Left kidney (tissue), 2 donors: ENCODE results near the gene CST7. TPM values are rescaled to one million over a fixed set of nuclear protein-coding genes. Genes with fewer than 3 reads are reported as not detected.
"Not testable (repeated sequence)": the region's sequence is repeated elsewhere in the genome, so short reads cannot be mapped to it uniquely, and the experiment has no call there.

Experiments used
- DNase-seq: peaks from one replicate; pipeline ENCODE4 v3.0.0-alpha.2; 2013
- polyA plus RNA-seq: library from polyadenylated mRNA; unstranded; fragments of 120-200 nt; gene quantifications from one replicate; pipeline ENCODE4 v1.2.1, GENCODE V29; 2013; ENCODE audit not compliant: insufficient read length

Gene CST7
- polyA plus RNA-seq, 1 donor: 0.30 TPM

- peak; percentile 51 for DNase-seq
These were observed 19.0 kb upstream of the CST7 start for GRCh38 chr20:24929867-24930723.

DNA sequence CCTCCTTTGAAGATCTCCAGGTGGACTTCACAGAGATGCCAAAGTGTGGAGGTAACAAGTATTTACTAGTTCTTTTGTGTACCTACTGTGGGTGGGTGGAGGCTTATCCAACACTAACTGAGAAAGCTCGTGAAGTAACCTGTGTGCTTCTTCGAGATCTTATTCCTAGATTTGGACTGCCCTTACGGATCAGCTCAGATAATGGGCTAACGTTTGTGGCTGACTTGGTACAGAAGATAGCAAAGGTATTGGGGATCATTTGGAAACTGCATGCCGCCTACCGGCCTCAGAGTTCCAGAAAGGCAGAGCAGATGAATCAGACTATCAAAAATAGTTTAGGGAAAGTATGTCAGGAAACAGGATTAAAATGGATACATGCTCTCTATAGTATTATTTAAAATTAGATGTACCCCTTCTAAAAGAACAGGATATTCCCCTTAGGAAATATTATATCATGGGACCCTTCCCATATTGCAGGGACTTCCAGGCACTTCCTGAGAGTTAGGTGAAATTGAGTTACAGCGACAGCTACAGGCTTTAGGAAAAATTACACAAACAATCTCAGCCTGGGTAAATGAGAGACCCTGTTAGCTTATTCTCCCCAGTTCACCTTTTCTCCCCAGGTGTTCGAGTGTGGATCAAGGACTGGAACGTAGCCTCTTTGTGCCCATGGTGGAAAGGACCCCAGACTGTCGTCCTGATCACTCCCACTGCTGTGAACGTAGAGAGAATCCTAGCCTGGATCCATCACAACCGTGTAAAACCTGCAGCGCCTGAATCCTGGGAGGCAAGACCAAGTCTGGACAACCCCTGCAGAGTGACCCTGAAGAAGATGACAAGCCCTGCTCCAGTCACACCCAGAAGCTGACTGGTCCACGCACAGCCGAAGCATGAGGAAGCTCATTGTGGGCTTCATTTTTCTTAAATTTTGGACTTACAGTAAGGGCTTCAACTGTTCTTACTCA lies 18.1 kb upstream of the CST7 start:
- DNase-seq: not testable (repeated sequence)

DNA sequence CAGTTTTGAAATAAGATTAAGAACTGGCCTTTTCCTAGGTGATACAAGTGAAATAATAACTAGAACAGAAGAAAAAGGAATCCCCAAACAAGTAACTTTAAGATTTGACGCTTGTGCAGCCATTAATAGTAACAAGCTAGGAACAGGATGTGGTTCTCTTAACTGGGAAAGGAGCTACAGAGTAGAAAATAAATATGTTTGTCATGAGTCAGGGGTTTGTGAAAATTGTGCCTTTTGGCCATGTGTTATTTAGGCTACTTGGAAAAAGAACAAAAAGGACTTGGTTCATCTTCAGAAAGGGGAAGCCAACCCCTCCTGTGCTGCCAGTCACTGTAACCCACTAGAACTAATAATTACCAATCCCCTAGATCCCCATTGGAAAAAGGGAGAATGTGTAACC lies 17.2 kb upstream of the CST7 start:
- not testable (repeated sequence) for DNase-seq

- no peak for DNase-seq
These were observed 15.7 kb upstream of the CST7 start for GRCh38 chr20:24933266-24933908.

GRCh38 chr20:24934101-24934661 lies 14.9 kb upstream of the CST7 start:
- no peak for DNase-seq

DNA sequence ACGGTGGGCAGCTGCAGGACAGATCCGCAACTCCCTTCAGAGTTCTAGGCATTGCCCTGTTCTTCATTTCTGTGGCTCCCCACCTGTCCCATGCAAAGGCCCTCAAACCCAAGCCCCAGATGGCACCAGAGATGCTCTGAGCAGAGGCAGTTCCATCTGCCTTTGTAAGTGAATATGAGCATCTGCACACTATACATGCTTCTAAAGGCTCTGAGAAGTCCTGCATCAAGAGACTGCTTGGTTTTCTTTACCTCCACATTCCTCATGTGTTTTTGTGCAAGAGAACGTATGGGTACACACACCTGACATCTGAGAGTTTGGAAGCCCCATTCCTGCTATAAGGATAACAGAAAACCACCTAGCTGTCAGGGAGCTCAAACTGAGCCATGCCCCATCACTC lies 14.4 kb upstream of the CST7 start:
- DNase-seq: no peak

DNA sequence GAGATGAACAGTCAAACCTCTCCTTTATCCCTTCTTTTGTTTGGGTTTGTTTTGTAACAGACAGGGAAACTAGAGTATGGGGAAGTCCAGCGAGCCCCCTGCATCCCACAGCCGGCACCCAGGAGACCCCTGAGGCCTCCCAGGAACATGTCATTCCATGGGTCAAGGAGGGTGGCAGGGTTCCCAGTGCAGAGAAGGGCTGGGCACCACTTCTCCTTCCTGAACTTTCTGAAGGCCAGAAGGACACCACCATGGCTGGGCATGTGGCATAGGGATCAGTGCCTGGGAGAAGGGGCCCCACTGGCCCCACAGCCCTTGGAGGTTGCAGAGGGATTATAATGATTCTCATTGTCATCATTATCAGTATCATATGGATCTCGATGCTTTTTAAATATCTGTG lies 13.9 kb upstream of the CST7 start:
- no peak for DNase-seq

- no peak for DNase-seq
These were observed 13.1 kb upstream of the CST7 start for GRCh38 chr20:24935766-24936525.

DNA sequence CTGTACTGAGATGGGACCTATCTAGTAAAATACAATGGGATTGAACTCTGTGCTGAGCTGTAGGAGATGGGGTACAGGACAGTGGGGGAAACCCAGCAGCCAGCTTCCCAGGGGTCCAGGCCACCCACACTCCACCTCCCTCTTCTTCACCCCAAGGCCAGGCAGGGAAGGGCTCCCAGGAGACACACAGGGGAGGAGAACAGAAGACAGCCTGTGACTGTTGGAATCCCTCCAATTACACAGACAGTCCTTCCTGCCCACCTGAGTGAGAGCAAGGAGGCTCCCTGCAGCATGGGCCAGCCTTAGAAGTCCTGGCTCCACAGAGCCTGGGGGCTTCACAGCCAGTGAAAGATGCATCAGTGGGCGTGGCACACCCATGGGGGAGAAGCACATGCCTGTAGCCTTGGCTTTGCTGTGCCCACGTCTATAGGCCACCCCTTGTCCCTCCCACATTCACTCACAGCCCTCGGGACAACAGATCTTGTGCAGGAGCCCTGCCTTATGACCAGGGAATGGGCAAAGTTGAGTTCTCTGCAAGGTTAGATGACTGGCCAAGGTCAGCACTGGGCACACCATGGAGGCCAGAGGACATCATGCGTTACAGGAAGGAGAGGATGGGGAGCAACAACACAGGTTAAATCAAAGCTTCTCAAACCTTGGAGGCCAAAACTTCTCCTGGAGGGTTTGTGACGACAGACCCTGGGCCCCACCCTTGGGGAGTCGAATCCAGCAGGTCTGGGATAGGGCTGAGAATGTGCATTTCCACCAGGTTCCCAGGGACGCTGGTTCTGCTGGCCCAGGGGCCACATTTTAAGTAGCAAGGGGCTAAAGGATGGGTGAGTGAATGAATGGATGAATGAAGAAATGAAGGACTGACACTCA lies 12.3 kb upstream of the CST7 start:
- DNase-seq: no peak

GRCh38 chr20:24937579-24937978 lies 11.5 kb upstream of the CST7 start:
- no peak for DNase-seq

DNA sequence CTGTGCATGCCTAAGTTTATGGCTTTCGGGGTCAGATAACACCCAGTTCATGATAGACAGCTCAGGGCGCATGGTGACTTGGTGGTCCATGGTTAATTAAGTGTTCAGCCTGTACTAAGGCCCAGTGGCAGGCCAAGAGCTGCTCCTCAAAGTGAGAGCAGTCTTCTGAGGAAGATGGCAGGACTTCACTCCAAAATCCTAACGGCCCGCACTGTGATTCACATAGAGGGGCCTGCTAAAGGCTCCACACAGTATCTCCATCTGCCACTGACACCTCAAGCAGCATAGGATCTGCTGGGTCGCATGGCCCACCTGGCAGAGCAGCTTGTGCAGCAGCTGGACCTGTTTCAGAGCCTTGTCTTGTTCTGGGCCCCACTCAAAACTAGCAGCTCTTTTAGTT lies 10.6 kb upstream of the CST7 start:
- DNase-seq: no peak

DNA sequence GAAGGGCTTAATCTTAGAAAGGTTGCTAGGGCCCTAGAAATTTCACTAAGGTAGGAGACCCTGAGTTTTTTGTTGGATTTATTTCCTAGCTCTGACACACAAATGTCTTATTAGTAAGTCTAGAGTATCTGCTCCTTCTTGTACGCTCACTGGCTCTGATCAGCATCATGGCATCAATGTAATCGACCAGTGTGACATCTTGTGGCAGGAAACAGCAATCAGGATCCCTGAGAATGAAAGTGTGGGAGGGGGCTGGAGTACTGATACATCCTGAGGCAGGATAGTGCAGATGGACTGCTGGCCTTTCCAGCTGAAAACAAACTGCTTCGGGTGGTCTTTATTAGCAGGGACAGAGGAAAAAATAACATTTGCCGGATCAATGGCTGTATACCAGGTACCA lies 10.0 kb upstream of the CST7 start:
- DNase-seq: no peak

DNA sequence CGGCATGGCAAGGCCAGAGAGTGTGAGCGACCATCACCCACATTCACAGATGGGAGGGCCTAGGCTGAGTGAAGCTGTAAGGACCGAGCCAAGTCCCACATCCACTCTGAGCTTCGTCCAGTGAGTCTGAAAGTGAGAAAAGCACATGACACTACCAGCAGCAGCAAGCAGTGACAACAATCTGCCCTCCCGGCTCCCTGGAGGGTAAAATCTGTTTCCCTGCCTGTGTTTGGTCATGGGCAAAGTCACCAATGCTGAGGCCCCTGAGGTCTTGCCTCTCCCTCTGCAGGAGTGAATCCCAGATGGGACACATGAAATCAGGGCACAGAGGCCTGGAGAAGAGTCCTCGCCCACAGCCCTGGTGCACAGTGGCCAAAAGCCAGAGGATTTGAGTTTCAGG lies 6.4 kb upstream of the CST7 start:
- no peak for DNase-seq

DNA sequence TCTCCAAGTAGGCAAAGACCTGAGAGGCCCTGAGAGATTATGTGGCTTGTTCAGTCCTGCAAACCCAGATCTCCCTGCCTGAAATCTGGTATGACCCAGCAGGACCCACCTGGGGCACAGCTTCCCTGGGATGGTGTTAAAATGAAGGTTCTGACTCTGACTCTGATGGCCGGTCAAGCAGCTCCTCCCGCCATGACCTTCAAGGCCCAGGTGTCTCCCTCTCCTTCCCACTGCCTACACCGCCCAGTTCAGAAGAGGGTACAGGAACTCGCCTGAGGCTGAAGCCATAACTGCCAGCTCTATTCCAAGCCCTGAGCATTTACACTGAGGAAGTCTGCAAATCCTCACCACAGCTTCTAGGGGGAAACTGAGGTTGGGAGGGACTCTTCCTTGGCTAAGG lies 5.9 kb upstream of the CST7 start:
- DNase-seq: no peak

GRCh38 chr20:24943731-24944130 lies 5.3 kb upstream of the CST7 start:
- no peak for DNase-seq

DNA sequence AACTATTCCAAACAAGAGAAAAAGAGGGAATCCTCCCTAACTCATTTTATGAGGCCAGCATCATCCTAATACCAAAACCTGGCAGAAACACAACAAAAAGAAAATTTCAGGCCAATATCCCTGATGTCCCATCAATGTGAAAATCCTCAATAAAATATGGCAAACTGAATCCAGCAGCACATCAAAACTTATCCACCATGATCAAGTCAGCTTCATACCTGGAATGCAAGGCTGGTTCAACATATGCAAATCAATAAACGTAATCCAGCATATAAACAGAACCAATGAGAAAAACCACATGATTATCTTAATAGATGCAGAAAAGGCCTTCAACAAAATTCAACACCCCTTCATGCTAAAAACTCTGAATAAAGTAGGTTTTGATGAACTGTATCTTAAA lies 2.7 kb upstream of the CST7 start:
- not testable (repeated sequence) for DNase-seq

DNA sequence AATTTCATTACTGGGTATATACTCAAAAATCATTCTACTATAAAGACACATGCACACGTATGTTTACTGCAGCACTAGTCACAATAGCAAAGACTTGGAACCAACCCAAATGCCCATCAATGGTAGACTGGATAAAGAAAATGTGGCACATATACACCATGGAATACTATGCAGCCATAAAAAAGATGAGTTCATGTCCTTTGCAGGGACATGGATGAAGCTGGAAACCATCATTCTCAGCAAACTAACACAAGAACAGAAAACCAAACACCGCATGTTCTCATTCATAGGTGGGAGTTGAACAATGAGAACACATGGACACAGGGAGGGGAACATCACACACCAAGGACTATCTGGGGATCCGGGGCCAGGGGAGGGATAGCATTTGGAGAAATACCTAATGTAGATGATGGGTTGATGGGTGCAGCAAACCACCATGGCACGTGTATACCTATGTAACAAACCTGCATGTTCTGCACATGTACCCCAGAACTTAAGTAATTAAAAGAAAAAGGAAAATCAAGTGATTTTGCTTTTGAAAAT lies 602 bp upstream of the CST7 start:
- not testable (repeated sequence) for DNase-seq

DNA sequence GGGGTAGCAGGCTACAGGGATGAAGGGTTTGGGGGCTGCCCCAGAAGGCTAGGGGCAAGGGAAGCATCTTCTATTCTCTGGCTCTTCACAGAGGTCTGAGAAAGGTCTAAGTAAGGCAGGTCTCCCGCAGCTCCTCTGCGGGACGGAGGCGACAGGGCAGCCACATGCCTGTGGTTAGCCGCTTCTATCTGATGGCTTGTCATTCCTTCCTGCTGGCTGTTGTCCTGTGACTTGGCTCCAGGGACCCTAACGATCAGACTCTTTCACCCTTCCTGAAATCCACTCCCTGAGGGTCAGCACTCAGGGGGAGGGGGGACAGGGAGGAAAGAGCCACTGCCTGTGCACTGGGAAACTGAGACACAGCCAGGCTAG lies 673 bp downstream of the CST7 start:
- no peak for DNase-seq

DNA sequence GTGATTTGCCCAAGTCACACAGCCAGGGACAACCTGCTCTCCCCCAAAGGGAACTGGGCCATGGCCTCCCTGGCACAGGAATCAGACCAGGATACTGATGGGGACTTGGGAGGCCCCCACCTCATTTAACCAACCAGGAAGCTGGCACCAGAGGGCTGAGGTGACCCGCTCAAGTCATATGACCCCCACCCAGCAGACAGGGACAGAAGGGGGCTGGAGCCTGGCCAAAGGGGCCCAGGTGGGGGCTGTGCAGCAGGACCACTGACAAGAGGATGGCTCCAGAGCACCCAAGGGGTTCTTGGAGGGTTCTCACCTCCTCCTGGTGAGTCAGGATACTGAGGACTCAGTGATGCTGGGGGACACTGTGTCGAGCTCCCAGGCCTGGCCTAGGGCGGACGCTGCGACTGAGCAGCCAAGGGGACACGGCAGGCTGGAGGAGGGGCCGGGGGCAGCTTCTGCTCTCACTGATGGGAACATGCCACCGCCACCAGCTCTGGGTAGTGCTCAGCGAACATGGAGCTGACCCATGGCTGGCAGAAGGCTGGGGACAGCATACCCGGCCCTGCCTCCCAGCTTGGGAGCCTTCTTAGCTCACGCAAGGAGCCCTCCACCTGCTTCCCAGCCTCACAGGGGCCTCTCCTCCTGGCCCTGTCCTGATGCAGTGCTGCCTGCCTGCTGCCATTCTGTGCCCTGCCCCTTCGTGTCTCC lies 1.2 kb downstream of the CST7 start:
- no peak for DNase-seq
